GM19372 (cell line): ENCODE data around the gene SCN1B.
A peak's percentile ranks its signal among the peaks of the same experiment; 100 is the strongest.
"Not testable (repeated sequence)": the region's sequence is repeated elsewhere in the genome, so short reads cannot be mapped to it uniquely, and the experiment has no call there.

Experiments used
- ATAC-seq: cut with Tn5 transposase; IDR thresholded peaks from one replicate; pipeline ENCODE4 v1.9.1; 2021; ENCODE audit warnings: mild to moderate bottlenecking, low read depth, moderate library complexity; ENCODE audit not compliant: unreplicated experiment

The SCN1B gene

DNA sequence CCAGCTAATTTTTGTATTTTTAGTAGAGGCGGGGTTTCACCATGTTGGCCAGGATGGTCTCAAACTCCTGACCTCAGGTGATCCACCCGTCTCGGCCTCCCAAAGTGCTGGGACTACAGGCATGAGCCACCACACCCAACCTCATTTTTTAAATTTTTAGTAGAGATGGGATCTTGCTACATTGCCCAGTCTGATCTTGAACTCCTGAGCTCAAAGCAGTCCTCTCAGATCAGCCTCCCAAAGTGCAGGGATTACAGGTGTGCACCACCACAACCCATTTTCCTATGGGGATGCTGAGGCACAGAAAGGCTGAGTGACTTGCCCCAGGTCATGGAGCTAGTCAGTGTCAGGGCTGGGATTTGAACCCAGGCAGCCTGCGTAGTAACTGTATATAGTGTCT is 21.0 kb downstream of the SCN1B start:
- not testable (repeated sequence) for ATAC-seq

DNA sequence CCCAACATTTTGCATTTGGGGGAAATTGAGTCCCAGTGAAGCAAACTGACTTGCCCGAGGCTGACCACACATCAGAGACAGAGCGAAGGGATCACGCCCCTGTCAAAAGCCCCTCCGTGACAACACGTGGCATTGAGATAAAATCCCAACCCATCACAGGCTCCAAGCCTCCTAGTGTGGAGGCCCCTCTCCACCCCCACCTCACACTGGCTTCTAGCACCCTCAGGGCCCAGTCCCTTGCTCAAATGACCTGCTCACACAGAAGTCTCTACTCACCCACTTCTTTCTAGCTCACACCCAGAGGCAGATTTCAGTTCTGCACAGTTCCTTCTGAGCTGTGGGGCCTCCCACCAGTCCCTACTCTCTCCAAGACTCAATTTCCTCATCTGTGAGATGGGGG is 21.5 kb downstream of the SCN1B start:
- ATAC-seq = no peak

DNA sequence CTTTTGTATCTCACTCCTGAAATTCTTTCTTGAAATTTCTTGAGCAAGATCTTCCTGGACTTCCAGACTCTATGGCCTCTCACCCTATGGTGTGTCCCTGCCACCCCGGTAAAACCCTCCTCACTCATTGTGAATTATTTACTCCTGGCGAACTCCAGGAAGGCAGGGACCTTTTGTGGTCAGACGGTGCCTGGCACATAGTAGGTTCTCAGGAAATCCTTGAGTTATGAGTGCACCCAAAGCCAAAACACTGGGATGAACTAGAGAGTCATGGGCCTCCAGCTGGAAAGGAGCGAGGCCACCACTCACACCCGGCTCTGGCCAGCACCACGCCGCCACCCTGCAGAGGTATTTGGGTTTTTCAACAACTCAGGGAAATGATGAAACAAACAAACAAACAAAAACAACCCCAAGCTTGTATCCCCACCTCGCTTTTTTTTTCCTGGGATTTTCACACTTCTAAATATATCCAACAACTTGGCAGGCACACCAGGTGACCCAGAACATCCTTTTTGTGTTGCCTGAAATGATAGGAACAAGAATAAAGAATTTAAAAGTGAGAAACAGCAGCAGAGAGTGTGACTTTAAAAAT is 22.4 kb downstream of the SCN1B start:
- no peak for ATAC-seq

DNA sequence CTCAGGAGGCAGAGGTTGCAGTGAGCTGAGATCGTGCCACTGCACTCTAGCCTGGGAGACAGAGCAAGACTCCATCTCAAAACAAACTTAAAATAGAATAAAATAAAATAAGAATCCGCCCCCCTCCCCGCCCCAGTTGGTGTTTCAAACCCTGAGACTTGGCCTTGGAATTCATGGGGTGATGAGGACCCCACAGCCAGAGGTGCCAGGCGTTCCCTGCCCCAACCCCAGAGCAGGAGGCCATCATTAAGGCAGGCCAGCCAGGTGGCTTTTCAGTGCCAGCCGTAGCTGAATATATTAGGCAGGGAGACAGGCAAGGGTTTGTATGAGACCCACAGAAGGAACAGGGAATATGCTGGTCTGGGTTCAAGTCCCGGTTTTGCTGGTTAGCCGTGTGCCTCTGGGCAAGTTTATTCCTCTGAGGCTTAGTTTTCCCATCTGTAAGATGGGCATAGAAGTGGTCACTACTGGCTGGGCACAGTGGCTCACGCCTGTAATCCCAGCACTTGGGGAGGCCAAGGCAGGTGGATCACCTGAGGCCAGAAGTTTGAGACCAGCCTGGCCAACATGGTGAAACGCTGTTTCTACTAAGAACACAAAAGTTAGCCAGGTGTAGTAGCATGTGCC is 23.5 kb downstream of the SCN1B start:
- ATAC-seq = no peak

DNA sequence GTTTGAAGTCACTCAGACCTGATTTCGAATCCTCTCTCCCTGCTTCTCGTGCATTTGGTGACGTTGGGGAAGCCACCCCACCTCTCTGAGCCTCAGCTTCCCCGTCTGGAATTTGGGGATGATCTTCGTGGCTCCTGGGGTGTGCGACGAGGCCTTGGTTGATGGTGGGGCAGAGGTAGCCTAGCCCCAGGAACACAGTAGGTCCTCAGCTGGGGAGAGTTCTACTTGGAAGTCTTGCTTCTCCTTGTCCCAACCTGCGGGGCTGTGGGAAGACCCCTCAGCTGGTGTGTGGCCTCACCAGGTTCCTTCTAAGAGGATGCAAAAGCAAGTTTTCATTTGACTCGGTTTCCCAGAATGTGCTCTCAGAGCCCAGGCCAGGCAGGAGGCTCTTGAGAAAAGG is 24.4 kb downstream of the SCN1B start:
- ATAC-seq = no peak

DNA sequence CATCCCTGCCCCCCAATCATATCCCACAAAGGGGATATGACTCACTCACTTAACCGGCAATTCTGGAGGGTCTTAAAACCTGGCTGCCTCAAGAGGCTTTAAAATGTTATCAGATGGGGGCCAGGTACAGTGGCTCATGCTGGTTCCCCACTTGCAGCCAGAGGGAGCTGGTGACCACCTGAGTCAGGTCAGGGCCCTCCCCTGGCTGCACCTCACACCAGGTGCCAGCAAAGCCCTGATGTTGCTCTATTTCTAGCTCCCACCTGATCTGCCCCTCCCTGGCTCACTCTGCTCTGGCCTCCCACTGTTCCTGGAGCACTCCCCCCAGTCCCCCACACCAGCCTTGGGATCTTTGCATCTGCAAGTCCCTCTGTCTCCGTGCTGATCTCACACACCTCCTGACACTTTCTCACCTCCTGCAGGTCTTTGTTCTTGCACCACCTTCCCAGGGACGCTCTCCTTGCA is 25.5 kb downstream of the SCN1B start:
- ATAC-seq = no peak

GRCh38 chr19:35056513-35057063 is 26.3 kb downstream of the SCN1B start:
- ATAC-seq = no peak

- no peak for ATAC-seq
Observed at GRCh38 chr19:35058370-35058769, 28.1 kb downstream of the SCN1B start.

DNA sequence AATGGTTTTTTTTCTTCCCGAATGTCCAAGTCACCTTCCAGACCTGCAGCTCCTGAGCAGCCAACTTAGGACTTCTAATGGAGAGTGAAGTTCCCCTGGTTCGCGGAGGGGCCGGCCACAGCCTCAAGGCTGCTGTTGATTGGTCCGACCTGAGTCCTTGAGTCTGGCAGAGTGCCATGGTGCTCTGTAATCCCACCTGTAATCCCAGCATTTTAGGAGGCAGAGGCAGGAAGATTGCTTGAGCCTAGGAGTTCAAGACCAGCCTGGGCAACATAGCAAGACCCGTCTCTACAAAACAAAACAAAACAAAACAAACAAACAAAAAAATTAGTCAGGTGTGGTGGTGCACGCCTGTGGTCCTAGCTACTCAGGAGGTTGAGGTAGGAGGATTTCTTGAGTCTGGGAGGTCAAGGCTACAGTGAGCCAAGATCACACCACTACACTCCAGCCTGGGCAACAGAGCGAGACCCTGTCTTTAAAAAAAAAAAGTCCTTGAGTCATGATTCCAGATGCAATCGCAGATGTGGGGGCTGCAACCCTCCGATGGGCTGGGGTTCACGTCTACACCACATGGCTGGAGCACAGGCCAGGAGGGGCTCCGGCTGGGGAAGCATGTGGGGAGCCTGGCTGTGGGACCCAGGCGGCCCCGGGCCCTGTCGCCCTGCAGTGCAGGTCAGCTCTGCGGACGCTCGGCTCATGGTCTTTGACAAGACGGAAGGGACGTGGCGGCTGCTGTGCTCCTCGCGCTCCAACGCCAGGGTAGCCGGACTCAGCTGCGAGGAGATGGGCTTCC is 28.9 kb downstream of the SCN1B start:
- ATAC-seq = no peak

- ATAC-seq = no peak
Observed at GRCh38 chr19:35059799-35060091, 29.5 kb downstream of the SCN1B start.

GRCh38 chr19:35060160-35060855 is 30.0 kb downstream of the SCN1B start:
- ATAC-seq = no peak

DNA sequence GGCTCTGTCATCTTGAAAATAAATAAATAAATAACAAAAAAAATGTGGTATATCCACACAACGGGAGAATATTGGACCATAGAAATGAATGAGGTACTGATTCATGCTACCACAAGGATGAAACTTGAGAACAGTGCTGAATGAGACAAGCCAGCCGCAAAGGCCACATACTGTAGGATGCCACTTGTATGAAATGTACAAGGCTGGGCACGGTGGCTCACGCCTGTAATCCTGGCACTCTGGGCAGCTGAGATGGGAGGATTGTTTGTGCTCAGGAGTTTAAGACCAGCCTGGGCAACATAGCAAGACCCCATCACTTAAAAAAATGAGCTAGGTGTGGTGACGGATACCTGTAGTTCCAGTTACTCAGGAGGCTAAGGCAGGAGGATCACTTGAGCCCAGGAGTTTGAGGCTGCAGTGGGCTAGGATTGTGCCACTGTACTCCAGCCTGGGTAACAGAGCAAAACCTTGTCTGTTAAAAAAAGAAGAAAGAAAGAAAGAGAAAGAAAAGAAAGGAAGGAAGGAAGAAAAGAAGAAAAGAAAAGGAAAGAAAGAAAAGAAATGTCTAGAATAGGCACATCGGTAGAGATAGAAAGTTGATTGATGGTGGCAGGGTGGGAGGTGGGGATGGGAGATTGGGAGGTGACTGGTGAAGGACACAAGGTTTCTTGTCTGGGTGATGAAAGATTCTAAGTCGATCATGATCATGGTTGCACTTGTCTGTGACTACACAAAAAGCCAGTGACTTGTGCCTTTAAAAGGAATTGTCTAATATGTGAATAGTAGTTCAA is 31.5 kb downstream of the SCN1B start:
- ATAC-seq = no peak

- no peak for ATAC-seq
Observed at GRCh38 chr19:35062942-35063341, 32.7 kb downstream of the SCN1B start.

DNA sequence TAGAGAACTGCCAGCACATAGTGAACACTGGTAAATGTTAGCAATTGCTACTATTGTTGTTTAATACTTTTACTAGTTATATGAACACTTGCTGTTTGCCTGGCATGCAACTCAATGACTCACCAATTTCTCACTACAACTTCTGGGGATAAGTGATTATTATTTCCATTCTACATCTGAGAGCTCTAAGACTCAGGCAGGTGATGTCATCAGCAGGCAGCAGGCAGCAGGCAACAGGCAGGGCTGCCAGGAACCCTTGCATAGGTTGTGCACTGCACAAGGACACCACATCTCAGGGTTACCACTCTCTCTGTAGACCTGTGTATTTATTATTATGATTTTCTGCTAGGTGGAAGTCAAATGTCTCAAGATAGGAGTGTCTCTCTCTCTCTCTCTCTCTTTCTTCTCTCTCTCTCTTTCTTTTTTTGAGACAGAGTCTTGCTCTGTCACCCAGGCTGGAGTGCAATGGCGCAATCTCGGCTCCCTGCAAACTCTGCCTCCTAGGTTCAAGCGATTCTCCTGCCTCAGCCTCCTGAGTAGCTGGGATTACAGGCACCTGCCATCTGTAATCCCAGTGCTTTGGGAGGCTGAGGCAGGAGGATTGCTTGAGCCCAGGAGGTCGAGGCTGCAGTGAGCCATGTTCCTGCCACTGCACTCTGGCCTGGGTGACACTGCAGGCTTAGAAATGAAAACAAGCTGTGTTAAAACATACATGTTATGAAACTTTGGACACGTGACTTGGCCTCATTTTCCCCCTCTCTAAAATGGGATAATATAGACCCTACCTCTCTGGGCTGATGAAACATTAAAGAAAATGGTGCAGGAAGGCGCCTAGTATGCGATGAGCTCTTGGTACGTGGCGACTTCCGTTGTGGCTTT is 33.9 kb downstream of the SCN1B start:
- ATAC-seq = no peak

GRCh38 chr19:35065574-35065973 is 35.3 kb downstream of the SCN1B start:
- no peak for ATAC-seq

DNA sequence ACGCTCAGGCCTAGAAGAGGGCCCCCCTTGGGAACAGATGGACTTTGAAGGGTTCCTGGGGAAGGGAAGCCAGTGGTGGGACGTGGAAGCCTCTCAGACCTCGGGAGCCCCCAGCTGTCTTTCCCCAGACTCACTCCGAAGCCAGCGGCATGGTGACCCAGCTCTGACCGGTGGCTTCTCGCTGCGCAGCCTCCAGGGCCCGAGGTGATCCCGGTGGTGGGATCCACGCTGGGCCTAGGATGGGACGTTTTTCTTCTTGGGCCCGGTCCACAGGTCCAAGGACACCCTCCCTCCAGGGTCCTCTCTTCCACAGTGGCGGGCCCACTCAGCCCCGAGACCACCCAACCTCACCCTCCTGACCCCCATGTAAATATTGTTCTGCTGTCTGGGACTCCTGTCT is 35.9 kb downstream of the SCN1B start:
- ATAC-seq = no peak

DNA sequence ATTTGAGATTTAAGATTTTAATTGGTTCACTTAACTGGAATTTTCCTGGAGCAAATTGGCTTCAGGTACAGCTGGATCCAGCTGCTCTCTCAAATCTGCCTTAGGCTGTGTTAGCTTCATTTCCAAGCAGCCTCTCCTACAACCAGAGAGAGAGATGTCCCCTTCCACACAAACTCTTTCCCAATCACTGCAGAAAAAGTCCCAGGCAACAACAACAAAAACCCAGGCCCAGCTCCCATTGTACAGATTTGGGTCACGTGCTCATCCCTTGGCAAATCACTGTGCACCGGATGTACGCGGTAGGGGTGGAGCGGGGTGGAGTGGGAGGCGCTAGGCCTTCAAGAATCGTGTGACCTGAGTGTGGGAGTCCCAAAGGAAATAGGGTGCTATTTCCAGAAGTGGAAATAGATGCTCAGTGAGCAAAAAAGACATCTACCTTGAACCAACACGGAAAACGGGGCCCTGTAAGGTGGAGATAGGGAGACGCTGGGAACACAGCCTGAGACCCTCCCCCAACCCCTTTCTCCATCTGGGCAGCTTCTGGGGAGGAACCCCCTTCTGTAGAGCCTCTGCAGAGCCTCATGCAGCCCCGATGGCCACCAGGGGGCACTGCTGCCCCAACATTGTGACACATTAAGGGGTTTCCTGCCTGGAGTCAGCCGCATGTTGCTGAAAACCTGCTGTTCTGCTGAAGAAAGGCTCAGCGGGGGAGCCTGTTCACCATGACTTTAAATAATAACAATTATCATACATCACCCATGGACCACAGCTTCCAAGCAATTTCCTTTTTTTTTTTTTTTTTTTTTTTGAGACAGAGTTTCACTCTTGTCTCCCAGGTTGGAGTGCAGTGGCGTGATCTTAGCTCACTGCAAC is 36.7 kb downstream of the SCN1B start:
- ATAC-seq = peak; percentile 61

- ATAC-seq = no peak
Observed at GRCh38 chr19:35068941-35069634, 38.8 kb downstream of the SCN1B start.
